ENCODE results near the gene SCIMP. TPM values are rescaled to one million over a fixed set of nuclear protein-coding genes. Genes with fewer than 3 reads are reported as not detected.
"Not testable (repeated sequence)": the region's sequence is repeated elsewhere in the genome, so short reads cannot be mapped to it uniquely, and the experiment has no call there.

SCIMP gene
- total and polyA plus RNA-seq, 7 donors, result 0.60 to 15.5 (median 4.1) TPM

GRCh38 chr17:5241861-5242671 lies 7.4 kb upstream of the SCIMP start:
- 20 to 33% methylated on average over 10 of the region's 10 CpGs for WGBS, 2 donors
- H3K27ac ChIP-seq, result no peak overlapping the region

GRCh38 chr17:5239769-5240168 lies 5.1 kb upstream of the SCIMP start:
- H3K4me3 ChIP-seq; H3K27me3 ChIP-seq; DNase-seq; H3K9me3 ChIP-seq; H3K4me1 ChIP-seq; H3K36me3 ChIP-seq; intact Hi-C loops (cut with DNase I); H3K27ac ChIP-seq: not testable (repeated sequence)
- WGBS, 2 donors, result 84 to 85% methylated on average over 7 of the region's 7 CpGs

More at GRCh38 chr17:5241861-5242671, 7.4 kb upstream of the SCIMP start:
- H3K27me3 ChIP-seq, result peaks cover 0 to 6% (median 4%) of the 10 kb centered on the region in 3 donors
- H3K9me3 ChIP-seq, result no peaks in the 10 kb centered on the region
- H3K4me1 ChIP-seq, result no peaks in the 10 kb centered on the region
- TF ChIP-seq CTCF (IDR thresholded peaks at IDR 0.05) (no peak), POLR2AphosphoS5 (IDR thresholded peaks at IDR 0.05) (no peak), EP300 (IDR thresholded peaks at IDR 0.05) (no peak), POLR2A (IDR thresholded peaks at IDR 0.05) (no peak)
- no peaks in the 10 kb centered on the region for H3K36me3 ChIP-seq
- DNase-seq, result no peak
- intact Hi-C loops (cut with DNase I), result no loop called here
- H3K4me3 ChIP-seq, result no peak overlapping the region

- Histone ChIP-seq H3K9me3 (no peaks in the 10 kb centered on the region), H3K4me3 (no peak overlapping the region), H3K27ac (no peak overlapping the region), H3K27me3 (no peaks in the 10 kb centered on the region), H3K36me3 (peaks cover 0 to 6% (median 3%) of the 10 kb centered on the region in 4 donors), H3K4me1 (no peaks in the 10 kb centered on the region)
- no peak for TF ChIP-seq POLR2A (IDR thresholded peaks at IDR 0.05)
- TF ChIP-seq POLR2AphosphoS5 (IDR thresholded peaks at IDR 0.05), result no peak
- no peak for TF ChIP-seq EP300 (IDR thresholded peaks at IDR 0.05)
- no peak for TF ChIP-seq CTCF (IDR thresholded peaks at IDR 0.05)
- WGBS, 2 donors, result 71 to 72% methylated on average over 4 of the region's 4 CpGs
- intact Hi-C loops (cut with DNase I), result no loop called here
- DNase-seq, result no peak
Observed at GRCh38 chr17:5238333-5238732, 3.7 kb upstream of the SCIMP start.

DNA sequence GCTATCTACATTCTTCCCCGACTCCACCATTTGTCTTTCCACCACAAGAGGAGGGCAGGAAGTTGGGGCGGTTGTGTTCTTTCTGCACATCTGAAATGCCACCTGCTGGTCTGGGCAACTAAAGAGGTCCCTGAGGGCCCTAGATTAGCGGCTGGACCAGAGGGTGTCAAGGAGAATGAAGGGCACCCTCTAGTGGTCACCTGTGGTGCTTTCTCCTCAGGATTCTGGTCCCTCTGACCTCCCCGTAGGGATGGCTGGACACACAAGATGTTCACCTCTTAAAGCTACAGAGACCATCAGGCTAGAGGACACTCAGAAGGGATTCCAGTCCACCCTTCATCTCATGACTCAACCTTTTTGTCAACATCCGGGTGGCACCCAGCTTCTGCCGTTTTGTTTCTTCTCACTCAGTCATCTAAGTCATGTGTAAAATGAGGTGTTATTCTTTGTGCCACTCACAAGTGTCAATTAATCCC lies 2.9 kb upstream of the SCIMP start:
- no peak for DNase-seq
- Histone ChIP-seq H3K27ac (no peak overlapping the region), H3K9me3 (no peaks in the 10 kb centered on the region), H3K36me3 (peaks cover 0 to 6% (median 3%) of the 10 kb centered on the region in 4 donors), H3K4me3 (no peak overlapping the region), H3K4me1 (no peaks in the 10 kb centered on the region), H3K27me3 (no peaks in the 10 kb centered on the region)
- intact Hi-C loops (cut with DNase I), result no loop called here
- whole genome bisulfite sequencing, 2 donors, result 30 to 41% methylated on average over 6 of the region's 6 CpGs
- TF ChIP-seq POLR2A (IDR thresholded peaks at IDR 0.05), result no peak
- peak in 2 of 4 experiments; percentile 28 to 43 for TF ChIP-seq CTCF (IDR thresholded peaks at IDR 0.05)

DNA sequence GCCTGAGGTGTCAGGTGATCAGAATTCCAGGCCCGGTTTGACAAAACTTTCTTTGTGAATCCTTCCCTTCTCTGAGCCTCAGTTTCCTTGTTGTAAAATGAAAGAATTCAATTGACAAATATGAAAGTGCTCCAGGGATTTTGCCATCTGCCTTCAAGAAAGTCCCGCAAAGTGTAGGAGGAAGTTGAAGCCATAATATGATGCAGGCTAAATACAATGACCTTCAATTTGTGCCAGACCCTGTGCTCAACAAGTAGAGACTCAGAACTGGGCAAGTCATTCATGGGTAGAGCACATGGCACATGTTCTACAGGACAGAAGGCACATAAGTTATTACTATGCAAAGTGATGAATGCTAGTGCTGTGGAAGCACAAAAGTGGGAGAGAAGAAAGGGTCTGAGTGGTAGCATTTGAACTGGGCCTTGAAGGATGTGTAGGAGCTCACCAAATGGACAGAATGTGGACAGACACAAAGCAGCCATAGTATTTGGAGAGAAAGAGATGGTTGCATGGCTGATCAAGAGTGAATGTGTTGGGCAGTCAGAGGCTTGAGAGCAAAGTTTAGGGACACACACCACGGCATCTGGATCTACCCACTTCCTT lies 2.4 kb upstream of the SCIMP start:
- DNase-seq, result no peak
- H3K36me3 ChIP-seq, result peaks cover 0 to 6% (median 3%) of the 10 kb centered on the region in 4 donors
- WGBS, 2 donors, result 70 to 80% methylated on average over 3 of the region's 3 CpGs
- no peaks in the 10 kb centered on the region for H3K9me3 ChIP-seq
- no peak overlapping the region for H3K27ac ChIP-seq
- H3K27me3 ChIP-seq, result no peaks in the 10 kb centered on the region
- intact Hi-C loops (cut with DNase I), result no loop called here
- H3K4me1 ChIP-seq, result no peaks in the 10 kb centered on the region
- TF ChIP-seq POLR2AphosphoS5 (IDR thresholded peaks at IDR 0.05) (no peak), EP300 (IDR thresholded peaks at IDR 0.05) (no peak), POLR2A (IDR thresholded peaks at IDR 0.05) (no peak), CTCF (IDR thresholded peaks at IDR 0.05) (no peak)
- H3K4me3 ChIP-seq, result no peak overlapping the region

GRCh38 chr17:5233492-5233891 lies 1.2 kb downstream of the SCIMP start:
- H3K27me3 ChIP-seq; H3K4me1 ChIP-seq; DNase-seq; H3K4me3 ChIP-seq; H3K9me3 ChIP-seq; H3K36me3 ChIP-seq; intact Hi-C loops (cut with DNase I): not testable (repeated sequence)
- 92 to 94% methylated on average over 7 of the region's 7 CpGs for WGBS, 2 donors
- peak overlapping the region in 2 of 4 donors; percentile 14 to 27 for H3K27ac ChIP-seq

Measured in sigmoid colon (tissue), 7 donors.